ENCODE data around the gene KCNQ4. TPM values are rescaled to one million over a fixed set of nuclear protein-coding genes. Genes with fewer than 3 reads are reported as not detected.
A peak's percentile ranks its signal among the peaks of the same experiment; 100 is the strongest.

Gene KCNQ4
- polyA plus RNA-seq, 3 donors, result 0.13 TPM; not detected in 2

DNA sequence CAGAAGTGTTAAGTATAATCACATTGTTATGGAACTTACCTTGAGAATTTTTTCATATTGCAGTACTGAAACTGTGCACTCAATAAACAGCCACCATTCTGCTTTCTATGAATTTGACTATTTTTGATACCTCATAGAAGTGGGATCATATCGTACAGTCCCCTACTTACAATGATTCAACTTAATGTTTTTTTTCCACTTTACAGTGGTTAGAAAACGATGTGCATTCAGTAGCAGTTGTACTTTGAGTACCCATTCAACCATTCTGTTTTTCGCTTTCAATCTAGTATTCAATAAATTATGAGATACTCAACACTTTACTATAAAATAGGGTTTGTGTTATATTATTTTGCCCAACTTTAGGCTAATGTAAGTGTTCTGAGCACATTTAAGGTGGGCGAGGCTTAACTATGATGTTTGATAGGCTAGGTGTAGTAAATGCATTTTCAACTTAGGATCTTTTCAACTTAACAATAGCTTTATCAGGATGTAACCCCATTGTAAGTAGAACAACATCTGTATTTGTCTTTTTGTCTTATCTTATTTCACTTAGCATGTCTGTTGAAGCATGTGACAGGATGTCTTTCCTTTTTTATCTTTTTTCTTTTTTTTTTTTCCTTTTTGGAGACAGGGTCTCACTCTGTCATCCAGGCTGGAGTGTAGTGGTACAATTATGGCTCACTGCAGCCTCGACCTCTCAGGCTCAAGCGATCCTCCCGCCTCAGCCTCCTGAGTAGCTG is 42.4 kb upstream of the KCNQ4 start:
- no peak for DNase-seq
- TF ChIP-seq, protein P1, sequence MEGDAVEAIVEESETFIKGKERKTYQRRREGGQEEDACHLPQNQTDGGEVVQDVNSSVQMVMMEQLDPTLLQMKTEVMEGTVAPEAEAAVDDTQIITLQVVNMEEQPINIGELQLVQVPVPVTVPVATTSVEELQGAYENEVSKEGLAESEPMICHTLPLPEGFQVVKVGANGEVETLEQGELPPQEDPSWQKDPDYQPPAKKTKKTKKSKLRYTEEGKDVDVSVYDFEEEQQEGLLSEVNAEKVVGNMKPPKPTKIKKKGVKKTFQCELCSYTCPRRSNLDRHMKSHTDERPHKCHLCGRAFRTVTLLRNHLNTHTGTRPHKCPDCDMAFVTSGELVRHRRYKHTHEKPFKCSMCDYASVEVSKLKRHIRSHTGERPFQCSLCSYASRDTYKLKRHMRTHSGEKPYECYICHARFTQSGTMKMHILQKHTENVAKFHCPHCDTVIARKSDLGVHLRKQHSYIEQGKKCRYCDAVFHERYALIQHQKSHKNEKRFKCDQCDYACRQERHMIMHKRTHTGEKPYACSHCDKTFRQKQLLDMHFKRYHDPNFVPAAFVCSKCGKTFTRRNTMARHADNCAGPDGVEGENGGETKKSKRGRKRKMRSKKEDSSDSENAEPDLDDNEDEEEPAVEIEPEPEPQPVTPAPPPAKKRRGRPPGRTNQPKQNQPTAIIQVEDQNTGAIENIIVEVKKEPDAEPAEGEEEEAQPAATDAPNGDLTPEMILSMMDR (IDR thresholded peaks at IDR 0.05), result no peak
- Histone ChIP-seq H4K20me1 (ENCODE audit: insufficient read depth, low read length) (peaks cover 100% of the 10 kb centered on the region), H3K27me3 (ENCODE audit: control insufficient read depth in 2 of 2, insufficient read depth in 2 of 2, low read length in 2 of 2) (no peaks in the 10 kb centered on the region), H2AFZ (ENCODE audit: insufficient read depth, low read depth, low read length, poor library complexity, severe bottlenecking) (no peak overlapping the region), H3K4me1 (ENCODE audit: control insufficient read depth in 1 of 2, insufficient read depth in 2 of 2, low read length in 2 of 2) (peaks cover 5 to 8% of the 10 kb centered on the region in 2 donors), H3K36me3 (replicated peaks in 1 of 2; ENCODE audit: control insufficient read depth in 1 of 2, insufficient read depth in 2 of 2, low read length in 2 of 2) (peaks cover 50 to 79% of the 10 kb centered on the region in 2 donors), H3K9me3 (replicated peaks in 1 of 2; ENCODE audit: control insufficient read depth in 1 of 2, insufficient read depth in 1 of 2, low read length in 2 of 2) (no peaks in the 10 kb centered on the region), H3K4me3 (replicated peaks in 1 of 3; ENCODE audit: low read depth in 2 of 3, low read length in 3 of 3) (no peak overlapping the region), H3K4me2 (replicated peaks; ENCODE audit: extremely low read depth, low read length, poor library complexity, severe bottlenecking) (no peak overlapping the region), H3K27ac (ENCODE audit: low read depth in 1 of 2, low read length in 2 of 2) (no peak overlapping the region), H3K79me2 (ENCODE audit: insufficient read depth, low read length) (peaks cover 94% of the 10 kb centered on the region), H3K9ac (ENCODE audit: insufficient read depth, low read length, poor library complexity, severe bottlenecking) (no peak overlapping the region)
- intact Hi-C loops (cut with micrococcal nuclease), result no loop called here
- Mint-ChIP-seq H3K27ac (no peak overlapping the region), H3K9me3 (no peaks in the 10 kb centered on the region), H3K4me1 (peaks cover 11% of the 10 kb centered on the region), H3K4me3 (no peak overlapping the region), H3K36me3 (peaks cover 53 to 61% of the 10 kb centered on the region in 2 donors), H3K27me3 (ENCODE audit: low read depth in 3 of 3) (no peaks in the 10 kb centered on the region)
- 96% methylated on average over 3 of the region's 7 CpGs for WGBS (ENCODE audit: insufficient coverage)

DNA sequence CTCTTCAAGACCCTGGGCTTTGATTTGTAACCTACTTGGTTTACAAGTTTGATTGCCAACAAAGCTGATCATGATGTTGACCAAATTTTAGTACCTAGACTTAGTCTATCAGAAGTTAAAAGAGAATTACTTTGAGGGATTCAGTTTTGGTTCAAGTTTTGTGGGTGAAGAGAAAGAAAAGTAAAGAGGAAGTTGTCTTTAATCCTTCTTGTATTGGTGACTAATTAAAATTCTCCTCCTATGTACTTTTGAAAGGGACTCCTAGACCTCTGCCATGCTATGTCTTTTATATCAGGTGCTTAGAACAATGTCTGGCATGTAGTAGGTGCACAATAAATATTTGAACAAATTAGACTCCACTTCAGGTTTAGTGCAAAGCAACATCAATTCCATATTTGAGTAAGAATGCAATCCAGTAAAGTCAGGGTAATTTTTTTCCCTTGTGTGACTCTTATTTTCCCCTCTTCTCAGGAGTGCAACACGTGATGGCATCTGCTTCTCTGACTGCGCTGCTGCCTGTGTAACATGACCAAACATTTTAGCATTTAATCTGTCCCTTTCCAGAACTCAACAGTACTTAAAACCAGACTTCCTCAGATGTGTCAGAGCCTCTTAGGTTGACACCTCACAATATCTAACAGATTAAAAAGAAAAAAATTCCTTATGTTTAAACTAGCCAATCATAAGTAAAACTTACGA is 41.1 kb upstream of the KCNQ4 start:
- H3K4me3 Mint-ChIP-seq, result no peak overlapping the region
- Histone ChIP-seq H3K79me2 (ENCODE audit: insufficient read depth, low read length) (peaks cover 87% of the 10 kb centered on the region), H3K9me3 (replicated peaks in 1 of 2; ENCODE audit: control insufficient read depth in 1 of 2, insufficient read depth in 1 of 2, low read length in 2 of 2) (no peaks in the 10 kb centered on the region), H4K20me1 (ENCODE audit: insufficient read depth, low read length) (peaks cover 100% of the 10 kb centered on the region), H3K4me3 (replicated peaks in 1 of 3; ENCODE audit: low read depth in 2 of 3, low read length in 3 of 3) (no peak overlapping the region), H3K27ac (ENCODE audit: low read depth in 1 of 2, low read length in 2 of 2) (peak overlapping the region in 1 of 2 donors; percentile 61), H3K4me2 (replicated peaks; ENCODE audit: extremely low read depth, low read length, poor library complexity, severe bottlenecking) (no peak overlapping the region), H2AFZ (ENCODE audit: insufficient read depth, low read depth, low read length, poor library complexity, severe bottlenecking) (no peak overlapping the region), H3K36me3 (replicated peaks in 1 of 2; ENCODE audit: control insufficient read depth in 1 of 2, insufficient read depth in 2 of 2, low read length in 2 of 2) (peaks cover 54 to 93% of the 10 kb centered on the region in 2 donors), H3K4me1 (ENCODE audit: control insufficient read depth in 1 of 2, insufficient read depth in 2 of 2, low read length in 2 of 2) (peaks cover 5 to 8% of the 10 kb centered on the region in 2 donors), H3K9ac (ENCODE audit: insufficient read depth, low read length, poor library complexity, severe bottlenecking) (no peak overlapping the region), H3K27me3 (ENCODE audit: control insufficient read depth in 2 of 2, insufficient read depth in 2 of 2, low read length in 2 of 2) (no peaks in the 10 kb centered on the region)
- H3K4me1 Mint-ChIP-seq, result peaks cover 11% of the 10 kb centered on the region
- TF ChIP-seq, protein P1 (IDR thresholded peaks at IDR 0.05), result no peak
- H3K36me3 Mint-ChIP-seq, result peaks cover 65 to 71% of the 10 kb centered on the region in 2 donors
- peak in 1 of 3 donors; percentile 2 for DNase-seq
- intact Hi-C loops (cut with micrococcal nuclease), result no loop called here
- H3K9me3 Mint-ChIP-seq, result no peaks in the 10 kb centered on the region
- 57% methylated on average over 2 of the region's 3 CpGs for WGBS (ENCODE audit: insufficient coverage)
- H3K27ac Mint-ChIP-seq, result peak overlapping the region in 5 of 7 donors; percentile 42 to 79 (median 48)
- no peaks in the 10 kb centered on the region for H3K27me3 Mint-ChIP-seq (ENCODE audit: low read depth in 3 of 3)

Measured in CD14-positive monocyte (primary cell).